HT-29 (cell line): ENCODE data around the gene SYVN1. TPM values are rescaled to one million over a fixed set of nuclear protein-coding genes. Genes with fewer than 3 reads are reported as not detected.

Experiments
- DNase-seq: peaks from one replicate; pipeline ENCODE4 v3.0.0-alpha.2; 2015; ENCODE audit warnings: low spot score
- total RNA-seq: library from RNA; depleted of rRNA; stranded (reverse); fragments of >200 nt; shearing (Covaris generic); gene quantifications from 2 replicates; pipeline ENCODE4 v1.2.3, GENCODE V29; 2014; rRNA removed

SYVN1 gene
- 21.7 and 32.1 TPM in 2 replicates for total RNA-seq

- DNase-seq: peak; percentile 96
Measured at GRCh38 chr11:65134240-65134951, at the start of gene SYVN1. TSS of gene SYVN1 (minus strand) at chr11:65134519. CDS start at chr11:65133601, 918 bp downstream.

GRCh38 chr11:65183201-65183891 is 49.0 kb upstream of the SYVN1 start:
- DNase-seq: peak; percentile 56

GRCh38 chr11:65182258-65183170 is 48.2 kb upstream of the SYVN1 start:
- DNase-seq: peak; percentile 84

- peak; percentile 68 for DNase-seq
Measured at GRCh38 chr11:65181569-65182257, 47.4 kb upstream of the SYVN1 start, which contains the start of gene CAPN1. TSS of gene CAPN1 (plus strand) at chr11:65181928. CDS start at chr11:65182702, 774 bp downstream.

GRCh38 chr11:65180877-65181568 is 46.7 kb upstream of the SYVN1 start:
- peak; percentile 80 for DNase-seq

GRCh38 chr11:65174571-65175010 is 40.3 kb upstream of the SYVN1 start:
- DNase-seq: peak; percentile 36

GRCh38 chr11:65172600-65172999 is 38.3 kb upstream of the SYVN1 start:
- no peak for DNase-seq

- no peak for DNase-seq
Measured at GRCh38 chr11:65170058-65170534, 35.8 kb upstream of the SYVN1 start, which contains the start of gene SPDYC. TSS of gene SPDYC (plus strand) at chr11:65170233. CDS start at chr11:65171358, 1,125 bp downstream.

GRCh38 chr11:65169164-65169641 is 34.9 kb upstream of the SYVN1 start:
- no peak for DNase-seq

GRCh38 chr11:65167656-65168055 is 33.3 kb upstream of the SYVN1 start:
- DNase-seq: no peak

- DNase-seq: no peak
Measured at GRCh38 chr11:65166893-65167292, 32.6 kb upstream of the SYVN1 start.

- peak; percentile 64 for DNase-seq
Measured at GRCh38 chr11:65165410-65166317, 31.3 kb upstream of the SYVN1 start.

- no peak for DNase-seq
Measured at GRCh38 chr11:65163684-65164083, 29.4 kb upstream of the SYVN1 start.

GRCh38 chr11:65160643-65161042 is 26.3 kb upstream of the SYVN1 start:
- no peak for DNase-seq

GRCh38 chr11:65159012-65159411 is 24.7 kb upstream of the SYVN1 start:
- DNase-seq: no peak

- no peak for DNase-seq
Measured at GRCh38 chr11:65157336-65157735, 23.0 kb upstream of the SYVN1 start.

GRCh38 chr11:65156926-65157325 is 22.6 kb upstream of the SYVN1 start:
- DNase-seq: no peak

GRCh38 chr11:65156256-65156655 is 21.9 kb upstream of the SYVN1 start:
- no peak for DNase-seq

- DNase-seq: no peak
Measured at GRCh38 chr11:65152122-65152521, 17.8 kb upstream of the SYVN1 start.
